A549 (cell line): ENCODE measurements around the gene SUSD5. TPM values are rescaled to one million over a fixed set of nuclear protein-coding genes. Genes with fewer than 3 reads are reported as not detected.
"Not testable (repeated sequence)": the region's sequence is repeated elsewhere in the genome, so short reads cannot be mapped to it uniquely, and the experiment has no call there.

Experiments used
- ATAC-seq, 2 experiments: fragments of 200-7000 bp in 1 of 2; fragments of >200 bp in 1 of 2; cut with Nextera tagmentation in 1 of 2; cut with Tn5 transposase in 1 of 2; 3 replicates each; pipeline versions ENCODE4 v1.8.0 to v1.9.1; 2018 to 2020; ENCODE audit warnings: mild to moderate bottlenecking in 1 of 2, moderate library complexity in 1 of 2
- CTCF ChIA-PET: fragments of 300-600 bp; sonication (Branson Sonifier 250); formaldehyde crosslinking; extraction: SDS; loops from one replicate; lab custom pipeline; 2021; ENCODE audit warnings: antibody characterized with exemption, inconsistent platforms; lab: Yijun Ruan, JAX
- POLR2A ChIA-PET: fragments of 350-600 bp; formaldehyde crosslinking; extraction: SDS; loops from one replicate; lab custom pipeline; 2021; ENCODE audit warnings: antibody characterized with exemption, inconsistent platforms; lab: Yijun Ruan, JAX
- DNase-seq, 2 experiments: peaks; one replicate each; pipeline versions ENCODE4 v3.0.0 to v3.0.0-alpha.2; 2011 to 2016; ENCODE audit warnings: low read depth in 1 of 2, low spot score in 1 of 2
- FAIRE-seq: peaks from 2 replicates; lab custom pipeline; 2011; peaks lifted over from hg19 to GRCh38; lab: Jason Lieb, UNC
- H3K27ac ChIP-seq, 2 experiments: fragments of >200 bp; sonication (Bioruptor Twin); formaldehyde crosslinking; 3 replicates each; pipeline ENCODE4 v1.5.1; 2016 to 2017
- H3K4me1 ChIP-seq: fragments of >200 bp; sonication (Bioruptor Twin); formaldehyde crosslinking; 3 replicates; pipeline ENCODE4 v1.6.1; 2016
- H3K4me2 ChIP-seq: fragments of >200 bp; sonication (Bioruptor Twin); formaldehyde crosslinking; 3 replicates; pipeline ENCODE4 v1.6.1; 2016
- H3K4me3 ChIP-seq: fragments of >200 bp; sonication (Bioruptor Twin); formaldehyde crosslinking; 3 replicates; pipeline ENCODE4 v1.5.1; 2016
- H3K9me3 ChIP-seq: fragments of >200 bp; sonication (Bioruptor Twin); formaldehyde crosslinking; 3 replicates; pipeline ENCODE4 v1.6.1; 2016
- BHLHE40 ChIP-seq: IDR thresholded peaks from 2 replicates; pipeline ENCODE4 v1.6.1; 2012; ENCODE audit warnings: low read depth, low read length, inconsistent platforms
- CBX2 ChIP-seq: fragments of 200-600 bp; sonication (generic); IDR thresholded peaks from 2 replicates; pipeline ENCODE4 v1.6.1; 2016; ENCODE audit warnings: low read depth, mild to moderate bottlenecking, borderline replicate concordance
- CBX8 ChIP-seq: fragments of 200-600 bp; sonication (generic); IDR thresholded peaks from 2 replicates; pipeline ENCODE4 v1.6.1; 2016
- CEBPB ChIP-seq, 2 experiments: fragments of >200 bp in 1 of 2; sonication (Bioruptor Twin) in 1 of 2; formaldehyde crosslinking in 1 of 2; IDR thresholded peaks; 2 replicates each; pipeline ENCODE4 v1.6.1; 2012 to 2016
- FOSL2 ChIP-seq, 2 experiments: fragments of 450-650 bp in 1 of 2; fragments of >200 bp in 1 of 2; sonication (Bioruptor Twin) in 1 of 2; formaldehyde crosslinking; IDR thresholded peaks; 2 replicates each; pipeline versions ENCODE4 v1.5.0 to v1.6.1; 2016 to 2020; ENCODE audit warnings: mild to moderate bottlenecking in 1 of 2, moderate library complexity in 1 of 2
- HDAC2 ChIP-seq: fragments of 200-600 bp; sonication (generic); IDR thresholded peaks from 2 replicates; pipeline ENCODE4 v1.6.1; 2016
- HOXA7 ChIP-seq: fragments of 250-450 bp; sonication (Bioruptor Pico); IDR thresholded peaks from 2 replicates; pipeline ENCODE4 v1.5.0; 2020; ENCODE audit warnings: mild to moderate bottlenecking, moderate library complexity
- KDM1A ChIP-seq: fragments of 200-600 bp; sonication (generic); IDR thresholded peaks from 2 replicates; pipeline ENCODE4 v1.6.1; 2016; ENCODE audit warnings: low read depth, mild to moderate bottlenecking
- NPAS2 ChIP-seq: fragments of 250-450 bp; sonication (Bioruptor Pico); IDR thresholded peaks from 2 replicates; pipeline ENCODE4 v1.8.0; 2022; ENCODE audit warnings: mild to moderate bottlenecking, moderate library complexity, borderline replicate concordance
- POLR2A ChIP-seq: IDR thresholded peaks from 2 replicates; pipeline ENCODE4 v1.6.1; 2012; ENCODE audit warnings: mild to moderate bottlenecking, low read length
- RCOR1 ChIP-seq: fragments of 150-350 bp; IDR thresholded peaks from 2 replicates; pipeline ENCODE4 v1.6.1; 2014; ENCODE audit warnings: antibody characterized with exemption, low read length, low read depth
- RFX5 ChIP-seq: fragments of 450-650 bp; IDR thresholded peaks from 2 replicates; pipeline ENCODE4 v1.7.1; 2014; ENCODE audit warnings: antibody characterized with exemption, mild to moderate bottlenecking, moderate library complexity
- ZC3H11A ChIP-seq: fragments of 450-650 bp; IDR thresholded peaks from 2 replicates; pipeline ENCODE4 v1.6.1; 2014; ENCODE audit warnings: antibody characterized with exemption, mild to moderate bottlenecking
- ZFP36 ChIP-seq: fragments of 450-650 bp; IDR thresholded peaks from 2 replicates; pipeline ENCODE4 v1.6.1; 2014; ENCODE audit warnings: borderline replicate concordance; ENCODE audit not compliant: partially characterized antibody
- WGBS: methylation state at CpG from one replicate; pipeline ENCODE4 v1.1.6; 2017; ENCODE audit errors: missing lambda C conversion rate; 5-methylcytosine and 5-hydroxymethylcytosine counted together
- polyA plus RNA-seq, 4 experiments: library from polyadenylated mRNA; depleted of rRNA in 3 of 4; stranded (reverse); fragments of >200 nt; fragmentation: RNase III in 1 of 4; extraction: RNeasy Plus Mini Kit Qiagen cat#74134 plus additional on column Dnase treatment in 1 of 4; gene quantifications; 2 replicates in 3 of 4; 3 replicates in 1 of 4; pipeline ENCODE4 v1.2.3, GENCODE V29; 2011 to 2017
- TF ChIP-seq, protein P1 (sequence below): fragments of 200-600 bp; sonication (generic); IDR thresholded peaks from 2 replicates; pipeline ENCODE4 v1.6.1; 2016; ENCODE audit warnings: antibody characterized with exemption, mild to moderate bottlenecking, moderate library complexity
- TF ChIP-seq, protein P2 (sequence below): IDR thresholded peaks from 2 replicates; pipeline ENCODE4 v1.6.1; 2012
- TF ChIP-seq, protein P3 (sequence below): fragments of >200 bp; sonication (Bioruptor Twin); formaldehyde crosslinking; IDR thresholded peaks from 3 replicates; pipeline ENCODE4 v1.6.1; 2016
- TF ChIP-seq, protein P4 (sequence below): fragments of >200 bp; sonication (Bioruptor Twin); formaldehyde crosslinking; IDR thresholded peaks from 2 replicates; pipeline ENCODE4 v1.6.1; 2016

Gene SUSD5
- polyA plus RNA-seq, 2 of the 4 experiments (the other 2 are of a cell fraction) = 0.63 to 1.7 TPM

- Histone ChIP-seq H3K9me3 (no peaks in the 10 kb centered on the region), H3K4me1 (no peaks in the 10 kb centered on the region), H3K27ac (no peak overlapping the region), H3K4me3 (no peak overlapping the region), H3K4me2 (no peak overlapping the region)
- ATAC-seq = no peak
- TF ChIP-seq RFX5 = no peak
- 85% methylated on average over 2 of the region's 2 CpGs for WGBS
- CTCF ChIA-PET = interaction anchor here (1.9 kb wide), 1 partner anchor 207 kb away, joined by 8 read pairs; no protein-coding TSS in a partner anchor
- FAIRE-seq = no peak
- DNase-seq = no peak
- POLR2A ChIA-PET = no interaction called here
Observed at GRCh38 chr3:33166095-33166494, 52.5 kb downstream of the SUSD5 start.

GRCh38 chr3:33165372-33165771, 53.2 kb downstream of the SUSD5 start:
- POLR2A ChIA-PET = no interaction called here

DNA sequence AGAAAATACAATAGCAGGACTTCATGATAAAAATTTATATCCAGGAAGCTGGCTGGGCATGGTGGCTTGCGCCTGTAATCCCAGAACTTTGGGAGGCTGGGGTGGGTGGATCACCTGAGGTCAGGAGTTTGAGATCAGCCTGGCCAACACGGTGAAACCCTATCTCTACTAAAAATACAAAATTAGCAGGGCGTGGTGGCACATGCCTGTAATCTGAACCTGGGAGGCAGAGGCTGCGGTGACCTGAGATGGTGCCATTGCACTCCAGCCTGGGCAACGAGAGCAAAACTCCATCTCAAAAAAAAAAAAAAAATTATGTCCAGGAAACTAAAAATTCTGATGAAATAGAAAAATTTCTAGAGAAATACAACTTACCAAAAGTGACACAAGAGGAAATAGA, 56.0 kb downstream of the SUSD5 start:
- FAIRE-seq, CTCF ChIA-PET, H3K4me3 ChIP-seq, H3K4me2 ChIP-seq, H3K27ac ChIP-seq, DNase-seq, H3K9me3 ChIP-seq, POLR2A ChIA-PET, H3K4me1 ChIP-seq, ATAC-seq: not testable (repeated sequence)
- WGBS = 52% methylated on average over 5 of the region's 5 CpGs

More at GRCh38 chr3:33165372-33165771, 53.2 kb downstream of the SUSD5 start:
- no peak for TF ChIP-seq CBX2
- TF ChIP-seq CEBPB (IDR thresholded peaks at IDR 0.05) = no peak
- no peak for TF ChIP-seq ZC3H11A
- TF ChIP-seq RCOR1 = no peak
- no peak for TF ChIP-seq HDAC2
- TF ChIP-seq POLR2A = no peak
- Histone ChIP-seq H3K4me3 (no peak overlapping the region), H3K9me3 (no peaks in the 10 kb centered on the region), H3K27ac (no peak overlapping the region), H3K4me1 (no peaks in the 10 kb centered on the region), H3K4me2 (no peak overlapping the region)
- DNase-seq (no peak), FAIRE-seq (no peak), ATAC-seq (no peak)
- WGBS = 24% methylated on average over 1 of the region's 1 CpG
- CTCF ChIA-PET = no interaction called here

- DNase-seq = no peak
- Histone ChIP-seq H3K4me2 (no peak overlapping the region), H3K9me3 (no peaks in the 10 kb centered on the region), H3K4me1 (no peaks in the 10 kb centered on the region), H3K4me3 (no peak overlapping the region), H3K27ac (no peak overlapping the region)
- WGBS = 61% methylated on average over 3 of the region's 3 CpGs
- TF ChIP-seq ZFP36 = no peak
- no peak for TF ChIP-seq HDAC2
- no peak for TF ChIP-seq POLR2A
- TF ChIP-seq KDM1A = no peak
- no peak for TF ChIP-seq HOXA7 (CRISPR knock-in tag)
- no peak for TF ChIP-seq CBX2
- TF ChIP-seq, protein P1, sequence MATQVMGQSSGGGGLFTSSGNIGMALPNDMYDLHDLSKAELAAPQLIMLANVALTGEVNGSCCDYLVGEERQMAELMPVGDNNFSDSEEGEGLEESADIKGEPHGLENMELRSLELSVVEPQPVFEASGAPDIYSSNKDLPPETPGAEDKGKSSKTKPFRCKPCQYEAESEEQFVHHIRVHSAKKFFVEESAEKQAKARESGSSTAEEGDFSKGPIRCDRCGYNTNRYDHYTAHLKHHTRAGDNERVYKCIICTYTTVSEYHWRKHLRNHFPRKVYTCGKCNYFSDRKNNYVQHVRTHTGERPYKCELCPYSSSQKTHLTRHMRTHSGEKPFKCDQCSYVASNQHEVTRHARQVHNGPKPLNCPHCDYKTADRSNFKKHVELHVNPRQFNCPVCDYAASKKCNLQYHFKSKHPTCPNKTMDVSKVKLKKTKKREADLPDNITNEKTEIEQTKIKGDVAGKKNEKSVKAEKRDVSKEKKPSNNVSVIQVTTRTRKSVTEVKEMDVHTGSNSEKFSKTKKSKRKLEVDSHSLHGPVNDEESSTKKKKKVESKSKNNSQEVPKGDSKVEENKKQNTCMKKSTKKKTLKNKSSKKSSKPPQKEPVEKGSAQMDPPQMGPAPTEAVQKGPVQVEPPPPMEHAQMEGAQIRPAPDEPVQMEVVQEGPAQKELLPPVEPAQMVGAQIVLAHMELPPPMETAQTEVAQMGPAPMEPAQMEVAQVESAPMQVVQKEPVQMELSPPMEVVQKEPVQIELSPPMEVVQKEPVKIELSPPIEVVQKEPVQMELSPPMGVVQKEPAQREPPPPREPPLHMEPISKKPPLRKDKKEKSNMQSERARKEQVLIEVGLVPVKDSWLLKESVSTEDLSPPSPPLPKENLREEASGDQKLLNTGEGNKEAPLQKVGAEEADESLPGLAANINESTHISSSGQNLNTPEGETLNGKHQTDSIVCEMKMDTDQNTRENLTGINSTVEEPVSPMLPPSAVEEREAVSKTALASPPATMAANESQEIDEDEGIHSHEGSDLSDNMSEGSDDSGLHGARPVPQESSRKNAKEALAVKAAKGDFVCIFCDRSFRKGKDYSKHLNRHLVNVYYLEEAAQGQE = no peak
- no peak for TF ChIP-seq FOSL2 (IDR thresholded peaks at IDR 0.05)
- TF ChIP-seq FOSL2 (CRISPR knock-in tag; IDR thresholded peaks at IDR 0.05) = no peak; the same call in 1 of the 2 replicates
- no peak for TF ChIP-seq BHLHE40
- no peak for TF ChIP-seq CBX8
- TF ChIP-seq, protein P2, sequence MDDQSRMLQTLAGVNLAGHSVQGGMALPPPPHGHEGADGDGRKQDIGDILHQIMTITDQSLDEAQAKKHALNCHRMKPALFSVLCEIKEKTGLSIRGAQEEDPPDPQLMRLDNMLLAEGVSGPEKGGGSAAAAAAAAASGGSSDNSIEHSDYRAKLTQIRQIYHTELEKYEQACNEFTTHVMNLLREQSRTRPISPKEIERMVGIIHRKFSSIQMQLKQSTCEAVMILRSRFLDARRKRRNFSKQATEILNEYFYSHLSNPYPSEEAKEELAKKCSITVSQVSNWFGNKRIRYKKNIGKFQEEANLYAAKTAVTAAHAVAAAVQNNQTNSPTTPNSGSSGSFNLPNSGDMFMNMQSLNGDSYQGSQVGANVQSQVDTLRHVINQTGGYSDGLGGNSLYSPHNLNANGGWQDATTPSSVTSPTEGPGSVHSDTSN = no peak
- TF ChIP-seq CEBPB (IDR thresholded peaks at IDR 0.05) = no peak
- TF ChIP-seq, protein P3, sequence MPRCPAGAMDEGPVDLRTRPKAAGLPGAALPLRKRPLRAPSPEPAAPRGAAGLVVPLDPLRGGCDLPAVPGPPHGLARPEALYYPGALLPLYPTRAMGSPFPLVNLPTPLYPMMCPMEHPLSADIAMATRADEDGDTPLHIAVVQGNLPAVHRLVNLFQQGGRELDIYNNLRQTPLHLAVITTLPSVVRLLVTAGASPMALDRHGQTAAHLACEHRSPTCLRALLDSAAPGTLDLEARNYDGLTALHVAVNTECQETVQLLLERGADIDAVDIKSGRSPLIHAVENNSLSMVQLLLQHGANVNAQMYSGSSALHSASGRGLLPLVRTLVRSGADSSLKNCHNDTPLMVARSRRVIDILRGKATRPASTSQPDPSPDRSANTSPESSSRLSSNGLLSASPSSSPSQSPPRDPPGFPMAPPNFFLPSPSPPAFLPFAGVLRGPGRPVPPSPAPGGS = no peak
- no peak for TF ChIP-seq ZC3H11A
- TF ChIP-seq, protein P4, sequence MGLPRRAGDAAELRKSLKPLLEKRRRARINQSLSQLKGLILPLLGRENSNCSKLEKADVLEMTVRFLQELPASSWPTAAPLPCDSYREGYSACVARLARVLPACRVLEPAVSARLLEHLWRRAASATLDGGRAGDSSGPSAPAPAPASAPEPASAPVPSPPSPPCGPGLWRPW = no peak
- no peak for TF ChIP-seq NPAS2
- ChIA-PET CTCF (no interaction called here), POLR2A (no interaction called here)
- FAIRE-seq = no peak
- no peak for ATAC-seq
Observed at GRCh38 chr3:33159981-33160380, 58.6 kb downstream of the SUSD5 start.
